ENCODE data around the gene PKP3. TPM values are rescaled to one million over a fixed set of nuclear protein-coding genes. Genes with fewer than 3 reads are reported as not detected.
"Not testable (repeated sequence)": the region's sequence is repeated elsewhere in the genome, so short reads cannot be mapped to it uniquely, and the experiment has no call there.

PKP3 gene
- total RNA-seq, 1 experiment from 2014 or later: 0.84 TPM

GRCh38 chr11:362642-363442 lies 31.2 kb upstream of the PKP3 start:
- DNase-seq (ENCODE audit: low read depth): no peak

DNA sequence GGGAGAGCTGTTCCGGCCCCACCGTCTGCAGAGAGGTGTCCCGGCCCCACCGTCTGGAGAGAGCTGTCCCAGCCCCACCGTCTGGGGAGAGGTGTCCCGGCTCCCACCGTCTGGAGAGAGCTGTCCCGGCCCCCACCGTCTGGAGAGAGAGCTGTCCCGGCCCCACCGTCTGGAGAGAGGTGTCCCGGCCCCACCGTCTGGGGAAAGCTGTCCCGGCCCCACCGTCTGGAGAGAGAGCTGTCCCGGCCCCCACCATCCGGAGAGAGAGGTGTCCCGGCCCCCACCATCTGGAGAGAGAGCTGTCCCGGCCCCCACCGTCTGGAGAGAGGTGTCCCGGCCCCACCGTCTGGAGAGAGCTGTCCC lies 30.6 kb upstream of the PKP3 start:
- DNase-seq (ENCODE audit: low read depth): not testable (repeated sequence)

GRCh38 chr11:363948-364761 lies 29.9 kb upstream of the PKP3 start:
- peak; percentile 53 for DNase-seq (ENCODE audit: low read depth)

DNA sequence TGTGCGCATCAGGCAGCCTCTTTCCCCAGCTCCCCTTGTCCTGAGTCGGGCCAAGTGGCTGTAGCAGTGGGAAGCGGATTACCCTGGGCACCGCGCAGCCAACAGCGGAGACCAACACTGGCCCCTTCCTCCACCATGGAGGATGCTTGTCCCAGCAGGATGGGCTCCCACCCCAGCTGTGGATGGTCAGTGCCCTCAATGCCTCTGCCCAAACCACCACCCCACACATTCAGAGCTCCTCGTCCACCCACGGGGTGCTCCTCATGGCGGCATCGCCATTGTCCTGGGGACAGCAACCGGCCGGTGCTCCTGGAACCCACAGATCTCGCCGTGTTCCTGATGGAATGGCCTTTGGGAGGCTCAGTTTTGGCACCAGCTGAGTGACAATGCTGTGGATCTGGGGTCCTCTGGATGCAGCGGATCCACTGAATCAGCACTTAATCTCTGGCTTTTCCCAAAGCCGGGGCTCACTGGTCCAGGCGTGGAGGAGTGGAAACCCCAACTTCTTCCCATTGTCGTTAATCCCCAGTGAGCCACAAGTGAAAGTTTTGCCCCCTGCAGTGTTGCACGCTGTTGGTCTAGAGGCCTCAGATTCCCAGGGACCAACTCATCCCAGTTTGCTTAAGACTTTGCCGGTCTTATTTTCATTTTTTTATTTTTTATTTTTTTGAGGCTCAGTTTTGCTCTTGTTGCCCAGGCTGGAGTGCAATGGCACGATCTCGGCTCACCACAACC lies 28.9 kb upstream of the PKP3 start:
- DNase-seq (ENCODE audit: low read depth): no peak

DNA sequence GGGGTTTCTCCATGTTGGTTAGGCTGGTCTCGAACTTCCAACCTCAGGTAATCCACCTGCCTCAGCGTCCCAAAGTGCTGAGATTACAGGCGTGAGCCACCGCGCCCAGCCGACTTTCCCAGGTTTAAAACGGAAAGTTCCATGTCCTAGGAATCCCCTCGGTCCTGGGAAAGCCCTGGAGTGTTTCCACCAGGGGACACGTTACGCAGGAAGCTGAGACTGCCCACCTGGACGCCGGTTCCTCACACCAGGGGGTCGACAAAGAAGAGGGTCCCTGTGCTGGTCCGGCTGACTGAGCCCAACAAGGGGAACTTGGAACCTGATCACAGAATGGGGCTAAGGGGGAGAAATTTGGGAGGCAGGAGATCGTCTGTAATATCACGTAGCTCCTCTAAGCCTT lies 28.2 kb upstream of the PKP3 start:
- no peak for DNase-seq (ENCODE audit: low read depth)

DNA sequence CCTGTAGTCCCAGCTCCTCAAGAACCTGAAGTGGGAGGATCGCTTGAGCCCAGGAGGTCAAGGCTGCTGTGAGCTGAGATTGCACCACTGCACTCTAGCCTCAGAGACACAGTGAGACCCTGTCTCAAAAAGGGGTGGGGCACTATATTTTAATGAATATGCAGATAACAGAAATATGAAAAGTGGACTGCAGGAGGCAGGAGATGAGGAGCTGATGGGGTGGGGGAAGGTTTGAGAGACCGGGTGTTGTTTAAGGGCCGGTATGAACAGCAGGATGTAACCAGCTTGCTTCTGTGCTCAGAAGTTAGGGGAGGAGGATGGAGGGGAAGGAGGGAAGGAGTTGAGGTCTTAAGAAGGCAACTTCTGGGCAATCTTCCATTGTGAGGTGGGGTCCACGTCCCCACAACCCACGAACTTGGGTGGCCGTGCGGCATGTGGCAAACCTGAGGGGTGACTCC lies 26.0 kb upstream of the PKP3 start:
- no peak for DNase-seq (ENCODE audit: low read depth)

- no peak for DNase-seq (ENCODE audit: low read depth)
Observed at GRCh38 chr11:368414-369335, 25.3 kb upstream of the PKP3 start.

DNA sequence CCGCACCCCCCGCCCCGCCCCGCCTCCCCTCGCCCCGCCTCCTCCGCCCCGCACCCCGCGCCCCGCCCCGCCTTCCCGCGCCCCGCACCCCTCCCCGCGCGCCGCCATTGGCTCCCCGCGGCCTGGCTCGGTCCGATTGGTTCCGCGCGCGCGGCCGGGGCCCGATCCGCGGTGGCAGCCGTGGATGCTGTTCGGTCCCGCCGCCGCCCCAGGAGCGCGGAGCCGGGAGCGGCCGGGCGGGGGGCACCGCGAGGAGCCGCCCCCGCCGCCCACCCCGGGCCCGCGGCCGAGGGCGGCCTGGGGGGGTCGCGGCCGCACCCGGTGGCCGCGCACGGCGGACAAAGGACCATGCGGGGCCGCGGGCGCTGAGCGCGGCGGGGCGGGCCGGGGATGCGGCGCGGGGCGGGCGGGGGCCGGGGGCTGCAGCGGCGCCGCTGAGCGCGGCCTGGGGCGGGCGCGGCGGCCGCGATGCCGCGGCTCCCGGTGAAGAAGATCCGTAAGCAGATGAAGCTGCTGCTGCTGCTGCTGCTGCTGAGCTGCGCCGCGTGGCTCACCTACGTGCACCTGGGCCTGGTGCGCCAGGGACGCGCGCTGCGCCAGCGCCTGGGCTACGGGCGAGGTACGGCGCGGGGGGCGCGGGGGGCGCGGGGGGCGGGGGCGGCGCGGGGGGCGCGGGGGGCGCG lies 24.5 kb upstream of the PKP3 start, which contains the start of gene B4GALNT4:
Gene B4GALNT4 (plus strand): TSS at position 164 of the 683 bp plus-strand sequence. CDS start 305 bp downstream, at position 469.
- no peak for DNase-seq (ENCODE audit: low read depth)

DNA sequence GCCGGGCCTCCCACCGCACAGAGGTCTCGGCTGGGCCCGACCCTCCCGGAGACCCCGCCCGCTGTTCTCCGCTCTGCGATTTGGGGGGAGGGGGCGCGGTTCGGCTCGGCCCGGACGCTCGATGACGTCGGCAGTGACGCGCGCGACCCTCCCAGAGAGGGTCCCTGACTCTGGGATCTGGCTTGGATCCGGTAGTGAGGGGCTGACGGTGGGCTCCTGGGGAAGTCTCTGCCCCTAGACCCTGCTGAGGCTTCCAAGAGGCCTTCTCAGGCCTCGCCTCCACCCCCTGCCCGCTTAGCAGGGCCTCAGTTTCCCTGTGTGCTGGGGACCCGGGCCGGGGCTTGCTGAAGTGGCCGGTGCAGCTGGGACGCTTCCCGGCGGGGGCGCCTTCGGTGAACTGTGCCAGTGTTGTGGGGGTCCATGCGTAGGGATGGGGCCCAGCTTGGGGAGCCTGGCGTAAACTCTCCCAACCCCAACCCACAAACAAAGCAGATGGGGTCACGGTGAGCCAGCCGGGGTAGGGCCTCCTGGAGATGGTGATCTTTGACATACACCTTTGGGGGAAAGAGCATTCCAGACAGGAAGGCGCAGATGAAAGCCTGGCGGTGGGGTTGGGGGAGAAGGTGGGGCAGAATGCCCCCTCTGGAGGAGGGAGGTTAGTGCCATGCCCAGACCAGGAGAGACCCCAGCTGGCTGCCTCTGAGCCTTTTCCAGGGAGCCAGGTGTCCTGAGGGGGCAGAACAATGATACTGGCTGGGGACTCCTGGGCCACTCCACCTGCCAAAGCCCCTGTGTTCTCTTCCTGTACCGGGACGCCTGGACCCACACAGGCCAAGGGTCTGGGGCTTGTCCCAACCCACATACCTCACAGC lies 23.7 kb upstream of the PKP3 start:
- no peak for DNase-seq (ENCODE audit: low read depth)

DNA sequence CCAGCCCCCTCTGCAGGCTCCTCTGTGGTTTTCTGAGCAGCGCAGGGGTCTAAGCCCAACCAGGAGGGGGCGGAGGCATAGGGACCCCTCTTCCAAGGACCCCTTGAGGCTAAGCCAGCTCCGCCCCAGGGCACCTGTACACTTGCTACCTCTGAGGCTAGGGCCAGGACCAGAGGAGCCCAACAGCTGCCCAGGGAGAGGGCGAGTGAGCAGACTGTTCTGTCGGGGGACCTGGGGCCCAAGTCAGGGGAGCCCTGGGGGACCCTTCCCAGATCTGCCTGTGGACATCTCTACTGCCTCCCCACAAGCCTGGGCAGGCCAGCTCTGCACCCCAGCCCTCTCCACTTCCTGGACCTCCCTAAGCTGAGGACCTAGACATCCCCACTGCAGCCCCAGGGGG lies 23.0 kb upstream of the PKP3 start:
- DNase-seq (ENCODE audit: low read depth): no peak

DNA sequence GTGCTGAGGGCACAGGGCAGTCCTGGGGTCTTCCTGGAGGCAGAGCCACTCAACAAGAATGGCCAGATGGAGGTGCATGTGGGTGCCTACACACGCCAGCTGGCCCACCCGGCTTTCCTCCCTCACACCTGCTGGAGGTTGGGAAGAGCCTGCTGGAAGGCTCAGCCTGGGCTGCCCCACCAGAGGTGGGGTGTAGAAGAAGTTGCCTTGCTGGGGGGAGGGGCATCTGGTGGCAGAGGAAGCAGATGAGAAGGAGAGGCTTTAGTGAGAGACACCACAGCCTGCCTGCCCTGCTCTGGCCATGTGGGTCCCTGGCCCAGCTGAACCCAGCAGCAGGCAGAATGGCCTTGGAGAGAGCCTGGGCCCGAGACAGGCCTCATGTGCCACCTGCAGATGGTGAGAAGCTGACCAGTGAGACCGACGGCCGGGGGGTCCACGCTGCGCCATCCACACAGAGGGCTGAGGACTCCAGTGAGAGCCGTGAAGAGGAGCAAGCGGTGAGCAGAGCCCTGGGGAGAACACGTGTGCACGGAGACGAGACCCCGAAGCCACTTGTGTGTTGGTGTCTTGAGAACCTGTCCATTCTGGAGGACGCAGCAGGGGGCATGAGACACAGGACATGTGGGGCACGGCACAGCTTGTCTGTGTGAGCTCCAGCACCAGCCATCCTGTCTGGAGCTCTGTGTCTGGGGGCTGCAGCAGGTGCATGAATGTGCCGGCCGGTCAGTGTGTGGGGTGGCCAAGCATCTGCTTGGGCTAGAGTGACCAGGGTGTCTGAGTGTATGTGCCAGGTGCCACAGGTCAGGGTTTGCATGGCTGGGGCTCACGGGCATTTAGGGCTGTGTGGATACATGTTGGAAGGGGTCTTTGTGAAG lies 22.1 kb upstream of the PKP3 start:
- no peak for DNase-seq (ENCODE audit: low read depth)

- no peak for DNase-seq (ENCODE audit: low read depth)
Observed at GRCh38 chr11:372809-373715, 20.9 kb upstream of the PKP3 start.

GRCh38 chr11:373716-374551 lies 20.1 kb upstream of the PKP3 start:
- peak; percentile 50 for DNase-seq (ENCODE audit: low read depth)

DNA sequence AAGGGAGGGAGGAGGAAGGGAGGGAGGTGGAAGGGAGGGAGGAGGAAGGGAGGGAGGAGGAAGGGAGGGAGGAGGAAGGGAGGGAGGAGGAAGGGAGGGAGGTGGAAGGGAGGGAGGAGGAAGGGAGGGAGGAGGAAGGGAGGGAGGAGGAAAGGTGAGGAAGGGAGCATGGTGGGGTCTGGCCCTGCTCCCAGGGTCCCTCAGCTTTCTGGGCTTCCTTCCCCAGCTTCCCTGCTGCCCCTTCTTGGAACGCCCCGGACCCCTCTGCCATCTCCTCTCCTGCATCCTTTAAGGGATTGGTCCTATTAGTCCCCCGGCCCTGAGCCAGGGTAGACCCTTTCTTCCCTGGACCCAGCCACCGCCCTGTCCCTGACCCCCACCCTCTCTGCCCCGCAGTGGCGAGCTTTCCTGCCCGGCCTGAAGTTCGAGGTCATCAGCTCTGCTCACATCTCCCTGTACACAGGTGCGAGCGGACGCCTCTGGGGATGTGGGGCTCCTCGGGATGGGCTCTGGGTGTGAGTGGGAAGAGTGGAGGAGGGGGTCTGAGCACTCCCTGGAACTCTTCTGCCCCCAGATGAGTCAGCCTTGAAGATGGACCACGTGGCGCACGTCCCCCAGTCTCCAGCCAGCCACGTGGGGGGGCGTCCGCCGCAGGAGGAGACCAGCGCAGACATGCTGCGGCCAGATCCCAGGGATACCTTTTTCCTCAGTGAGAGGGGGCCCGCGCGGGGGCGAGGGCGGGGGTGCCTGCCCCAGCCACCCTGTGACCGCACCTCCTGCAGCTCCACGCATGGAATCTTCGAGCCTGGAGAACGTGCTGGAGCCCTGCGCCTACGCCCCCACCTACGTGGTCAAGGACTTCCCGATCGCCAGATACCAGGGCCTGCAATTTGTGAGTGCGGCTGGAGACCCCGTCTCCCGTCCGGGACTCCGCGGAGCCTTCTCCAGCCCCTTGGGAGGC lies 18.7 kb upstream of the PKP3 start:
- DNase-seq (ENCODE audit: low read depth): no peak

DNA sequence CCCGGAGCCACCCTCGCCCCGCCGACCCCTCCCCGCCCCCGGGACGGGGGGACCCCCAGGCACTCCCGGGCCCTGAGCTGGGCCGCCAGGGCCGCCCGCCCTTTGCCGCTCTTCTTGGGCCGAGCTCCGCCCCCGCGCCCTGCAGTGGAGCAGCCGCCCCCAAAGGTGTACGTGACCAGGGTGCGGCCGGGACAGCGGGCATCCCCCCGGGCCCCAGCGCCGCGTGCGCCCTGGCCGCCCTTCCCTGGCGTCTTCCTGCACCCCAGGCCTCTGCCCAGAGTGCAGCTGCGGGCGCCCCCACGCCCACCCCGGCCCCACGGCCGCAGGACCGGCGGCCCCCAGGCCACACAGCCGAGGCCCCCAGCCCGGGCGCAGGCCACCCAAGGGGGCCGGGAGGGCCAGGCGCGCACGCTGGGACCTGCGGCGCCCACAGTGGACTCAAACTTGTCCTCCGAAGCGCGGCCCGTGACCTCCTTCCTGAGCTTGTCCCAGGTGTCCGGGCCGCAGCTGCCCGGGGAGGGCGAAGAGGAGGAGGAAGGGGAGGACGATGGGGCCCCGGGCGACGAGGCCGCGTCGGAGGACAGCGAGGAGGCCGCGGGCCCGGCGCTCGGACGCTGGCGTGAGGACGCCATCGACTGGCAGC lies 17.4 kb upstream of the PKP3 start:
- DNase-seq (ENCODE audit: low read depth): no peak

Data from RPMI7951 (cell line).